HG02642 (cell line): ENCODE results near the gene KMT2A.
"Not testable (repeated sequence)": the region's sequence is repeated elsewhere in the genome, so short reads cannot be mapped to it uniquely, and the experiment has no call there.

Source experiments
- ATAC-seq: cut with Tn5 transposase; IDR thresholded peaks from one replicate; pipeline ENCODE4 v1.9.1; 2021; ENCODE audit warnings: mild to moderate bottlenecking; ENCODE audit not compliant: unreplicated experiment, poor library complexity

The KMT2A gene

GRCh38 chr11:118434553-118435289 is 1.6 kb upstream of the KMT2A start:
- no peak for ATAC-seq

- ATAC-seq = peak; percentile 22
These were observed 901 bp upstream of the KMT2A start for GRCh38 chr11:118435290-118435892.

- peak; percentile 30 for ATAC-seq
These were observed 431 bp downstream of the KMT2A start for GRCh38 chr11:118436639-118437207.

- ATAC-seq = no peak
These were observed 1.2 kb downstream of the KMT2A start for GRCh38 chr11:118437208-118438125.

GRCh38 chr11:118438314-118438931 is 2.1 kb downstream of the KMT2A start:
- ATAC-seq = no peak

- ATAC-seq = no peak
These were observed 3.4 kb downstream of the KMT2A start for GRCh38 chr11:118439646-118440045.

GRCh38 chr11:118441770-118442275 is 5.5 kb downstream of the KMT2A start:
- ATAC-seq = no peak

GRCh38 chr11:118442301-118442700 is 6.0 kb downstream of the KMT2A start:
- ATAC-seq = no peak

- no peak for ATAC-seq
These were observed 6.8 kb downstream of the KMT2A start for GRCh38 chr11:118442908-118443589.

- no peak for ATAC-seq
These were observed 7.4 kb downstream of the KMT2A start for GRCh38 chr11:118443590-118444218.

GRCh38 chr11:118447423-118447822 is 11.1 kb downstream of the KMT2A start:
- no peak for ATAC-seq

GRCh38 chr11:118448294-118448693 is 12.0 kb downstream of the KMT2A start:
- ATAC-seq = peak; percentile 78

GRCh38 chr11:118449316-118449918 is 13.1 kb downstream of the KMT2A start:
- no peak for ATAC-seq

- no peak for ATAC-seq
These were observed 14.2 kb downstream of the KMT2A start for GRCh38 chr11:118450451-118450850.

- no peak for ATAC-seq
These were observed 25.9 kb downstream of the KMT2A start for GRCh38 chr11:118462178-118462577.

GRCh38 chr11:118468968-118469367 is 32.7 kb downstream of the KMT2A start:
- ATAC-seq = not testable (repeated sequence)

GRCh38 chr11:118471030-118471429 is 34.7 kb downstream of the KMT2A start:
- ATAC-seq = no peak

- ATAC-seq = no peak
These were observed 37.2 kb downstream of the KMT2A start for GRCh38 chr11:118473537-118473936.

GRCh38 chr11:118476676-118477075 is 40.4 kb downstream of the KMT2A start:
- ATAC-seq = no peak
